Measurements from ENCODE around the gene OR8G1. TPM values are rescaled to one million over a fixed set of nuclear protein-coding genes. Genes with fewer than 3 reads are reported as not detected.
A peak's percentile ranks its signal among the peaks of the same experiment; 100 is the strongest.
"Not testable (repeated sequence)": the region's sequence is repeated elsewhere in the genome, so short reads cannot be mapped to it uniquely, and the experiment has no call there.

OR8G1 gene
- polyA plus RNA-seq (ENCODE audit: insufficient read length in 4 of 4) = not detected

DNA sequence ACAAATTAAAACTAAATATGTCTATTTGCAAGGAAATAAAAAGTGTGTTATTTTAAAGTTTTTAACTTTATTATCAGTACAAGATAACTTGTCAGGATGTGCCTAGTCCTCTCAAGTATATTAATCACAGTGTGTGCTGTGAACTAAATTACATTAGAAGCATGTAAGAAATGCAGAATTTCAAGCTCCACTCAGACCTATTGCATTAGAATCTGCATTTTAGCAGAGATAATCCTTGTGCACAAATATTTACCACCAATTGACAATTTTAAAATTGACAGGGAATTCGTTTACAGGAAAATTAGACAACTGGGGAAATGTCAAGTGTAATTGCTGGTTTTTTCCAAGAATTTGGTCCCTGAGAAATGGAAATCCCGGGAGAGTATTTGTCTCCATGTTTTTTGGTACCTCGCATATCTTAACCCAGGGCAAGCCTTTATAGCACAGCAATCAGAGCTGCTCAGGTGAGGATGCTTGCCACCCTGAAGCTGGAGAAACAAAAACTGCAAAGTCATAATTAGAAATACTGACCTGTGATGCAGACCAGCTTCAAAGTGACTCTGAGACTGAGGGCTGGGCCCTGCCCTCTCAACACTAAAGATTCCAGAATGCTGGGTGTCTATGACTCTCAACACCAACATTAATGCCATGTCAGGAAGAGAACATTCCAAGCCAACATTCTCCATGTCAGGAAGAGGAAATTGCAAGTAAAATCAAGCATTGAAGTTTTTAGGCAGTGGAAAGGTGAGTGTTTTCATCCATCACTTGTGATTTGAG, at the start of gene OR8G1:
Gene OR8G1 (plus strand): TSS at position 475 of the 777 bp plus-strand sequence. CDS start 8,581 bp downstream, outside the sequence.
- no peak for DNase-seq (ENCODE audit: low read depth in 4 of 4, low spot score in 3 of 4)

- no peak for DNase-seq (ENCODE audit: low read depth in 4 of 4, low spot score in 3 of 4)
Measured at GRCh38 chr11:124193221-124194010, 47.5 kb upstream of the OR8G1 start.

DNA sequence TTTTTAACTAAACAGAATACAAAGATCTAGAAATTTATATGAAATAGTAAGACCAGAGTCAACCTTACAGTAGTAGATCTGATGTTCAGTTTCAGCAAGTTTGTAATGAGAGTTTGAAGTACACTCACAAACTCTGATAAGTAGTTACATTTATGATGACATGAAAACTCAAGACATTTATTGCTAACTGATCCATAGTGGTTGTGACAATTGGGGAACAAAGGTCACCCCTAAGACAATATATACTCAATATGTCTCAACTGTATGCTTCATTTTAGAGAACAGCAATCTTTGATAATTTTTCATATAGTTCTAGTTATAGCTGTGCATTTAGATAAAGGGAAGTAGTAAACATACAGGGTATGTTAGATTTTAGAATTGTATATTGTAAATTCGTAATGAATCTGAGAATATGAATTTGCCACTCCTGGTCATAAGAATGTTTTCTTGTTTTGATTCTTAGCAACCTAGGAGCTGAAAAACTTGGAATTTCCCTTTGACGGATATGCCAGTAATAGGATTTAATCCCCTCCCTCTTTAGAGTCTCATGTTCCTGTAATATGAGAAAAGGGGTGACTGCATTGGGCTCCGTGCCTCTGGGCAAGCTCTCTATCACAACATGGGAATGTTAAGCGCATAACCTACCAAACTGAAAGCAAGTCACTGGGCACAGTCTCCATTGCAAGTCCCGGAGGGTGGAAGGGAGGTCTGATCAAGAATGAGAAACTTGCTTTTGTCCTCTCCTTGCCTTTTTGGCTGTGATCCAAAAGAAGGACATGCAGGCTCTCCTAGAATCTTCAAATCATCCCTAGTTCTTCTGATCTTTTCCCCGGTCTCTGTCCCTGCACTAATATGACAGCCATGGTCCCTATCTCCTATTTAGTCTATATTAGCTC, 46.4 kb upstream of the OR8G1 start:
- DNase-seq (ENCODE audit: low read depth in 4 of 4, low spot score in 3 of 4) = no peak

DNA sequence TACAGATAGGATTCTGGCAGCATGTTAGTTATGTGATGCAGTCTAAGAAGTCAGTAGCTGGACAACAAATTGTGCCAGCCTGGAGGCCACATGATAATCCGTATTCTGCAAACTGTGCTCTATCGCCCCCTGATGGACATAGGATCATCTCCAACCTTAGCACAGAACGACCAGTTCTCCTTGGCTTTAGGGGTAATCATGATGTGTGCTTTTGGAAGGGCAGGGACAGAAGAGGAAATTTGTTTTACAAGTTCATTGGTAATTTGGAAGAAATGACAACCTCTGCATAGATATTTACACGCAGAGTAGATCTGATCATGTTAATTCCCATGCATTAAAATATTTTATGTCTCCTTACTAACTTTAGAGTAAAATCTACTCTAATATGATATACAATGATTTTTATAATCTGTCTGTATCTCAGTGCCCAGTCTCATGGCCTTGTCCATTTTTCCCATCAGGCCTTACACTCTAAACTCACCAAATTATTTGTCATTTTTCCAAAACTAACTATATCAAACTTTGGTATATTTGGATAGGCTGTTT, 45.6 kb upstream of the OR8G1 start:
- DNase-seq (ENCODE audit: low read depth in 4 of 4, low spot score in 3 of 4) = peak in 1 of 4 donors; percentile 1

DNA sequence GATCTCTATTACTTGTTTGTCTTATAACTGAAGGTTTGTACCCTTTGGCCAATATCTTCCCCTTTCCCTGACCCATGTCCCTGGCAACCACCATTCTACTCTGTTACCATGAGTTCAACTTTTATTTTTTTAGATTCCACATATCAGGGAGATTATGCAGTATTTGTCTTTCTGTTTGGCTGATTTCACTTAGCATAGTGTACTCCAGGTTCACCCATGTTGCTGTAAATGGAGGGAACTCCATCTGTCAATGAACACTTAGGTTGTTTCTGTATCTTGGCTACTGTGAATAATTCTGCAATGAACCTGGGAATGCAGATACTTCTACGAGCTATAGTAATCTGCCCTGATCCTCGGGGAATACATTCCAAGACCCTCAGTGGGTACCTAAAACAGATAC, 42.9 kb upstream of the OR8G1 start:
- no peak for DNase-seq (ENCODE audit: low read depth in 4 of 4, low spot score in 3 of 4)

- no peak for DNase-seq (ENCODE audit: low read depth in 4 of 4, low spot score in 3 of 4)
Measured at GRCh38 chr11:124198897-124199296, 42.0 kb upstream of the OR8G1 start.

- DNase-seq (ENCODE audit: low read depth in 4 of 4, low spot score in 3 of 4) = no peak
Measured at GRCh38 chr11:124199702-124200101, 41.2 kb upstream of the OR8G1 start.

GRCh38 chr11:124200671-124201070, 40.2 kb upstream of the OR8G1 start:
- no peak for DNase-seq (ENCODE audit: low read depth in 4 of 4, low spot score in 3 of 4)

GRCh38 chr11:124202951-124203350, 37.9 kb upstream of the OR8G1 start:
- DNase-seq (ENCODE audit: low read depth in 4 of 4, low spot score in 3 of 4) = no peak

DNA sequence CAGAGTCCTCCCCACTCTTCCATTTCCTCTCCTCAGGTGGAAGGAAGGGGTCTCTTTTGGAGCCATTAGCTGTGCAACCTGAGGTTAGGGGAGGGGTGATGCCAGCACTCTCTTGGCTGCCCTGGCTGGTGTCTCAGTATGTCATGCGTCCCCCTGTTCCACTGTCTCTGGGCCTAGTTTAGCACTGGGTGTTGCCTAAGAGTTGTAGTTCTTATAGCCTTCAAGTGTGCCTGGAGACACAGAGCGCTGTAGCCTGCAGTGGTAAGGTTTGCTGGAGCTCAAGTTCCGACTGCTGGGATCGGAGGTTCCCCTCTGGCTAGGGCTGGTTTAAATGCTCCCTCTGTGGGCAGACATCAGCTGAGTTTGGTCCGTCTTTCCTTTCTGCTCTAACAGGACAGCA, 36.9 kb upstream of the OR8G1 start:
- DNase-seq (ENCODE audit: low read depth in 4 of 4, low spot score in 3 of 4) = no peak

DNA sequence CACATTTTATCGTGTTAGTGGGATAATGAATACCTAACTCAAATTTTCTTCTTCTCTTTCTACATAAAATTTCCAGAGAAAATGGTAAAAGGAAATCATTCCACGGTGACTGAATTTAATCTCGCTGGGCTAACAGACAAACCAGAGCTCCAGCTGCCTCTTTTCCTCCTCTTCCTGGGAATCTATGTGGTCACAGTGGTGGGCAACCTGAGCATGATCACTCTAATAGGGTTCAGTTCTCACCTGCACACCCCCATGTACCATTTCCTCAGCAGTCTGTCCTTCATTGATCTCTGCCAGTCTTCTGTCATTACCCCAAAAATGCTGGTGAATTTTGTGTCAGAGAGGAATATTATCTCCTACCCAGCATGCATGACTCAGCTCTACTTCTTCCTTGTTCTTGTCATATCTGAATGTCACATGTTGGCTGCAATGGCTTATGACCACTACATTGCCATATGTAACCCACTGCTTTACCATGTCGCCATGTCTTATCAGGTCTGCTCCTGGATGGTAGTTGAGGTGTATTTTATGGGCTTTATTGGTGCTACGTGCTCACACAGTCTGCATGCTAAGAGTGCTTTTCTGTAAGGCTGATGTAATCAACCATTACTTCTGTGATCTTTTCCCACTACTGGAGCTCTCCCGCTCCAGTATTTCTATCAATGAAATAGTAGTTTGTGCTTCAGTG, 33.6 kb upstream of the OR8G1 start:
- DNase-seq (ENCODE audit: low read depth in 4 of 4, low spot score in 3 of 4) = no peak

- no peak for DNase-seq (ENCODE audit: low read depth in 4 of 4, low spot score in 3 of 4)
Measured at GRCh38 chr11:124209824-124210357, 31.0 kb upstream of the OR8G1 start.

DNA sequence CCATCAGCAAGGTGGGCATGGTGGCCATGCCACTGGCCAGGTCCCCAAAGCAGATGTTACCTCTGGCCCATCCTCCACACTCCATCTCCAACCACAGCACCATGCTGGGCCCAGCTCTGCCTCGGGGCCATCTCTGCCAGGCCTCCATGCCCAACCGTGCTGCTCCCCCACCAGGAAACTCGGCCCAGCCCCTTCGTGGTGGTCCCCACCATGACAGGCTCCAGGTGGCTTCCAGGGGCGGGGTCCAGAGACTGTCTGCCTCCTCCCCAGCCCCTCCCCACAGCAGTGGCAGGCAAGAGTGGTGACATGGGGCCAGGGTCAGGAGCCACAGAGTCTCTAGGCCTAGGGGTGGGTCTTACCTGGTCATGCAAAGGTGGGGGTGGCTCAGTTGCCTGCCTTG, 30.5 kb upstream of the OR8G1 start:
- DNase-seq (ENCODE audit: low read depth in 4 of 4, low spot score in 3 of 4) = no peak

DNA sequence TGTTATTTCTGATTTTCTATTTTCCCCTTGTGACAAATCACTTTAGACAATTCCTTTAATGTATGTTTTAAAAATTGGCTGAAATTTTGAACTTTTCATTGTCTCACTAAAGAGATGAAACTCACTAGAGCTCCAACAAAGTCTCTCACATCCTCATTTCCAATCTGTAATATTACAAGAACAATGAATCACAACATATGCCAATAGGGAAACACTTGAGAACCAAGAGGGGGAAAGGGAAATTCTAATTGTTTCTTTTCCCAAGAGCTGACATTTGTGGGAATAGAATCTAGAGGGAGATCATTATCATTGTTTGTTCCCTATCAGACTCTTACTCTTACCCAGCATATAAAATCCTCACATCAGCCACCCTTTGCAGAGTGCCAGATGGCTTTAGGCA, 29.6 kb upstream of the OR8G1 start:
- no peak for DNase-seq (ENCODE audit: low read depth in 4 of 4, low spot score in 3 of 4)

DNA sequence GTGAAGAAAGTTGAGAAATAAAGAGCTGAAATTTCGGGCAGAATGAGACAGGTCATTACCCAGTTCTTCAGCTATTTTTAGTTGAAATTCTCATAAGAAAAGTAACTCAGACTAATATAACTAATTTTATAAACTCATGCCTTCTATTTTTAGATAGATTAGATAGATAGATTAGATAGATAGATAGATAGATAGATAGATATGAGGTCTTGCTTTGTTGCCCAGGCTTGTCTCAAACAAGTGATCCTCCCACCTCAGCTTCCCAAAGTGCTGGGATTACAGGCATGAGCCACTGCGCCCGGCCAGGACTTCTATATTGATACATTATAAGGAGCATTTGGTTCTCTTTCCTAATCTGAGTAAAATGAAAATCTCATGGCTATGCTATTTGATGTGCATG, 26.9 kb upstream of the OR8G1 start:
- DNase-seq (ENCODE audit: low read depth in 4 of 4, low spot score in 3 of 4) = no peak

GRCh38 chr11:124219126-124219525, 21.8 kb upstream of the OR8G1 start:
- no peak for DNase-seq (ENCODE audit: low read depth in 4 of 4, low spot score in 3 of 4)

DNA sequence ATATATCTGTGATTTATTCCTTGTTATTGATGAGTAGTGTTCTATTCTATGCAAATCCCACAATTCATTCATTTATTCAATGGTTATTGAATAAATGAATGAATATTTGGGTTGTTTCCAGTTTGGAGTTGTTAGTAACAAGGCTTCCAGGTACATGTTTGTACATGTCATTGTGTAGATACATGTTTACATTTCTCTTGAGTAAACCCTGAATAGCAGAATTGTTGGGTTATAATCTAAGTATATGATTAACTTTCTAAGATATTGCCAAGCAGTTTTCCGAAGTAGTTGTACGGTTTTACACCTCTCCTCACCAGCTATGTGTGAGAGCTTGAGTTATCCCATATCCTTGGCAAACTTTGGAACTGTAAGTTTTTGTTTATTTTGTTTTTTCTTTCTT, 18.5 kb upstream of the OR8G1 start:
- DNase-seq (ENCODE audit: low read depth in 4 of 4, low spot score in 3 of 4) = no peak

DNA sequence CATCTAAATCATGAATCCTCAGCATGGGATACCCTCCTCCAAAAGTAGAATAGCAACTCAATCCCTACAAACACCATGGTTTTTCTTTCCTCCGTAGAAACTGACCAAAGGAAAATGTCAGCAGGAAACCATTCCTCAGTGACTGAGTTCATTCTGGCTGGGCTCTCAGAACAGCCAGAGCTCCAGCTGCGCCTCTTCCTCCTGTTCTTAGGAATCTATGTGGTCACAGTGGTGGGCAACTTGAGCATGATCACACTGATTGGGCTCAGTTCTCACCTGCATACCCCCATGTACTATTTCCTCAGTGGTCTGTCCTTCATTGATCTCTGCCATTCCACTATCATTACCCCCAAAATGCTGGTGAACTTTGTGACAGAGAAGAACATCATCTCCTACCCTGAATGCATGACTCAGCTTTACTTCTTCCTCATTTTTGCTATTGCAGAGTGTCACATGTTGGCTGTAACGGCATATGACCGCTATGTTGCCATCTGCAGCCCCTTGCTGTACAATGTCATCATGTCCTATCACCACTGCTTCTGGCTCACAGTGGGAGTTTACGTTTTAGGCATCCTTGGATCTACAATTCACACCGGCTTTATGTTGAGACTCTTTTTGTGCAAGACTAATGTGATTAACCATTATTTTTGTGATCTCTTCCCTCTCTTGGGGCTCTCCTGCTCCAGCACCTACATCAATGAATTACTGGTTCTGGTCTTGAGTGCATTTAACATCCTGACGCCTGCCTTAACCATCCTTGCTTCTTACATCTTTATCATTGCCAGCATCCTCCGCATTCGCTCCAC, 16.1 kb upstream of the OR8G1 start:
- not testable (repeated sequence) for DNase-seq (ENCODE audit: low read depth in 4 of 4, low spot score in 3 of 4)

DNA sequence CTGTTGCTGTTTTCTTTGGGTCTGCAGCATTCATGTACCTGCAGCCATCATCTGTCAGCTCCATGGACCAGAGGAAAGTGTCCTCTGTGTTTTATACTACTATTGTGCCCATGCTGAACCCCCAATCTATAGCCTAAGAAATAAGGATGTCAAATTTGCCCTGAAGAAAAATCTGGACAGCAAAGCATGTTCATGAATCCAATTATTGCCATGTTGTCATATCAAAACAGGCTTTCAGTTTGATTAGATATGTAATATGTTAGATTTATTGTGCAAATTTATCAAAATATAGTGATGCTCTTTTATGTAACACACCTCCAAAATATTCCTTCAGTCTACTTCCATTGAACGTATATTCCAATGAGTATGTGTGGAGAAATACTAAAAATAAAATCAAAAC, 15.4 kb upstream of the OR8G1 start:
- no peak for DNase-seq (ENCODE audit: low read depth in 4 of 4, low spot score in 3 of 4)
